ENCODE data around the gene MEF2A.

- no peak for TF ChIP-seq REPIN1 (tag by site-specific recombination; IDR thresholded peaks at IDR 0.05; ENCODE audit: low read depth)
- TF ChIP-seq PATZ1 (tag by site-specific recombination; IDR thresholded peaks at IDR 0.05): no peak
- no peak for TF ChIP-seq ZNF274 (IDR thresholded peaks at IDR 0.05; ENCODE audit: low read length)
- TF ChIP-seq ZNF274 (tag by site-specific recombination; IDR thresholded peaks at IDR 0.05; ENCODE audit: borderline replicate concordance): no peak
These were observed 170.9 kb downstream of the MEF2A start for GRCh38 chr15:99736702-99737101.

All from HEK293 (cell line).